ENCODE data around the gene ANK2.

Gene ANK2

GRCh38 chr4:113292371-113293042, 243.1 kb downstream of the ANK2 start:
- Histone ChIP-seq H3K9ac (ENCODE audit: low read depth, low read length, poor library complexity, severe bottlenecking) (no peak overlapping the region), H3K4me1 (ENCODE audit: insufficient read depth, low read length, poor library complexity, severe bottlenecking) (peaks cover 3% of the 10 kb centered on the region), H3F3A (ENCODE audit: low read depth) (no peaks in the 10 kb centered on the region), H3K79me2 (ENCODE audit: insufficient read depth, low read length) (no peaks in the 10 kb centered on the region), H2AFZ (ENCODE audit: low read length) (no peak overlapping the region), H3K4me3 (ENCODE audit: low read length, poor library complexity, severe bottlenecking) (no peak overlapping the region), H3K9me2 (replicated peaks; ENCODE audit: low read depth, low read length) (no peaks in the 10 kb centered on the region), H3K9me3 (ENCODE audit: insufficient read depth, low read depth, low read length) (no peaks in the 10 kb centered on the region), H4K20me1 (ENCODE audit: insufficient read depth, low read length, poor library complexity, severe bottlenecking) (no peaks in the 10 kb centered on the region), H3K4me2 (ENCODE audit: low read depth, low read length, poor library complexity, severe bottlenecking) (no peak overlapping the region), H3K27me3 (ENCODE audit: insufficient read depth, low read length, poor library complexity, severe bottlenecking) (no peaks in the 10 kb centered on the region), H3K36me3 (ENCODE audit: insufficient read depth, low read length) (no peaks in the 10 kb centered on the region)
- TF ChIP-seq EZH2phosphoT487 (IDR thresholded peaks at IDR 0.05; ENCODE audit: borderline replicate concordance) = no peak
- no peak for TF ChIP-seq CTCF (conservative IDR thresholded peaks at IDR 0.05; ENCODE audit: low read length)

DNA sequence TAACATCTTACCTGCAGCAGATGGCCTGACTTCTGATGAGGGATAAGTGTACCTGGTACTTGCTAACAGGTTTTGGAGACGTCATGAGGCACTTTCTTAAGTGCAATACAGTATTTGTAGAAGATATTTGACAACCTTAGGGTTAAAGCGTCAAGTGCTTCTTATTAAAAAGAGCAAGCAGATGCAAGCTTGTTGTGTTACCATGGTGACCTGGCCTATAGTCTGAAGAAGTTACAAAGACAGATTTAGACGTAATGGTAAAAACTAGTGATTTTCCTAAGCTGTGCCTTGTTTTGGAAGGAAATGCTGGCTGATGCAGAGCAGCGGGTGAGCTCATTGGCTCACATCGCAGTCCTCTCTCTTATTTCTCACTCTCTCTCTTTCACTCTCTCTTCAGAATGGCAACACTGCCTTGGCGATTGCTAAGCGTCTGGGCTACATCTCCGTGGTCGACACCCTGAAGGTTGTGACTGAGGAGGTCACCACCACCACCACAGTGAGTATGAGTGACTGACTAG, 243.6 kb downstream of the ANK2 start:
- no peaks in the 10 kb centered on the region for H3K9me3 ChIP-seq (ENCODE audit: insufficient read depth, low read depth, low read length)
- H3K27me3 ChIP-seq (ENCODE audit: insufficient read depth, low read length, poor library complexity, severe bottlenecking) = no peaks in the 10 kb centered on the region
- H3K79me2 ChIP-seq (ENCODE audit: insufficient read depth, low read length) = no peaks in the 10 kb centered on the region
- H3K9ac ChIP-seq (ENCODE audit: low read depth, low read length, poor library complexity, severe bottlenecking) = no peak overlapping the region
- H4K20me1 ChIP-seq (ENCODE audit: insufficient read depth, low read length, poor library complexity, severe bottlenecking) = no peaks in the 10 kb centered on the region
- no peaks in the 10 kb centered on the region for H3K36me3 ChIP-seq (ENCODE audit: insufficient read depth, low read length)
- no peak for TF ChIP-seq CTCF (conservative IDR thresholded peaks at IDR 0.05; ENCODE audit: low read length)
- TF ChIP-seq EZH2phosphoT487 (IDR thresholded peaks at IDR 0.05; ENCODE audit: borderline replicate concordance) = no peak
- no peaks in the 10 kb centered on the region for H3K4me1 ChIP-seq (ENCODE audit: insufficient read depth, low read length, poor library complexity, severe bottlenecking)
- no peaks in the 10 kb centered on the region for H3K9me2 ChIP-seq (replicated peaks; ENCODE audit: low read depth, low read length)
- no peak overlapping the region for H2AFZ ChIP-seq (ENCODE audit: low read length)
- no peak overlapping the region for H3K4me3 ChIP-seq (ENCODE audit: low read length, poor library complexity, severe bottlenecking)
- H3F3A ChIP-seq (ENCODE audit: low read depth) = no peaks in the 10 kb centered on the region
- H3K4me2 ChIP-seq (ENCODE audit: low read depth, low read length, poor library complexity, severe bottlenecking) = no peak overlapping the region

DNA sequence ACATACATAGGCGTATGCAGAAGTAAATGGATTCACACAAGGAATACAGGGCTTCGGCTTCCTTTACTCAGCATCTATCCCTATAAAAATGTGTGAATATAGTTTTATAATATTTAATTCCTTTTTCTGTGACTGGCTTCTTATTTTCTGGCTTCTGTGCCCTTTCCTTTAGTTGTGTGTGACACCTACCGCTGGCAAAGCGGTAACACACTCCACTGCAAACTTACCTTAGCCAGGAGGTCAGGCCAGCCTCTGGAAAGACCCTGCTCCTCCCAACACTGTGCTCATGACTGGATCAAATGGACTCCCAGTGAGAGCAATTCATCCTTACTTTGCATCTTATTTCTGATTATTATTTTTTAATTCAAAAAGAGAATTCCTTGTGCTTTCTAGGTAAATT, 244.2 kb downstream of the ANK2 start:
- Histone ChIP-seq H3K9me3 (ENCODE audit: insufficient read depth, low read depth, low read length) (no peaks in the 10 kb centered on the region), H3K4me2 (ENCODE audit: low read depth, low read length, poor library complexity, severe bottlenecking) (no peak overlapping the region), H3K27me3 (ENCODE audit: insufficient read depth, low read length, poor library complexity, severe bottlenecking) (no peaks in the 10 kb centered on the region), H2AFZ (ENCODE audit: low read length) (no peak overlapping the region), H3K36me3 (ENCODE audit: insufficient read depth, low read length) (no peaks in the 10 kb centered on the region), H3K4me3 (ENCODE audit: low read length, poor library complexity, severe bottlenecking) (no peak overlapping the region), H3K4me1 (ENCODE audit: insufficient read depth, low read length, poor library complexity, severe bottlenecking) (no peaks in the 10 kb centered on the region), H3K79me2 (ENCODE audit: insufficient read depth, low read length) (no peaks in the 10 kb centered on the region), H4K20me1 (ENCODE audit: insufficient read depth, low read length, poor library complexity, severe bottlenecking) (no peaks in the 10 kb centered on the region), H3K9ac (ENCODE audit: low read depth, low read length, poor library complexity, severe bottlenecking) (no peak overlapping the region), H3K9me2 (replicated peaks; ENCODE audit: low read depth, low read length) (no peaks in the 10 kb centered on the region), H3F3A (ENCODE audit: low read depth) (no peaks in the 10 kb centered on the region)
- TF ChIP-seq CTCF (conservative IDR thresholded peaks at IDR 0.05; ENCODE audit: low read length) (no peak), EZH2phosphoT487 (IDR thresholded peaks at IDR 0.05; ENCODE audit: borderline replicate concordance) (no peak)

Measured in Loucy (cell line).